Endodermal cell (in vitro differentiated cells): ENCODE measurements around the gene FAM186B. TPM values are rescaled to one million over a fixed set of nuclear protein-coding genes. Genes with fewer than 3 reads are reported as not detected.

Source experiments
- DNase-seq: peaks from one replicate; pipeline ENCODE4 v3.0.0-alpha.2; 2017
- H3K27ac ChIP-seq: 2 replicates; pipeline ENCODE4 v1.5.1; 2013; ENCODE audit warnings: mild to moderate bottlenecking, low read depth, low read length, moderate library complexity
- H3K27me3 ChIP-seq: 2 replicates; pipeline ENCODE4 v1.6.1; 2013; ENCODE audit warnings: mild to moderate bottlenecking, low read length, moderate library complexity; ENCODE audit not compliant: insufficient read depth, control insufficient read depth, poor library complexity, severe bottlenecking
- H3K36me3 ChIP-seq: 2 replicates; pipeline ENCODE4 v1.7.0; 2013; ENCODE audit warnings: mild to moderate bottlenecking, low read length, moderate library complexity; ENCODE audit not compliant: control insufficient read depth, insufficient read depth
- H3K4me1 ChIP-seq: one replicate; pipeline ENCODE4 v1.7.0; 2013; ENCODE audit warnings: low read length; ENCODE audit not compliant: control insufficient read depth, insufficient read depth
- H3K4me3 ChIP-seq: 2 replicates; pipeline ENCODE4 v1.5.1; 2013; ENCODE audit warnings: mild to moderate bottlenecking, low read length, moderate library complexity
- H3K9ac ChIP-seq: 2 replicates; pipeline ENCODE4 v1.6.1; 2013; ENCODE audit warnings: mild to moderate bottlenecking, low read length, moderate library complexity; ENCODE audit not compliant: poor library complexity, severe bottlenecking; ENCODE audit errors: extremely low read depth
- H3K9me3 ChIP-seq: 2 replicates; pipeline ENCODE4 v1.6.1; 2013; ENCODE audit warnings: mild to moderate bottlenecking, low read length, moderate library complexity; ENCODE audit not compliant: control insufficient read depth
- H3K27ac Mint-ChIP-seq: 2 replicates; pipeline ENCODE4 v1.8.0; 2020; ENCODE audit warnings: mixed read lengths
- H3K27me3 Mint-ChIP-seq: 2 replicates; pipeline ENCODE4 v1.8.0; 2021; ENCODE audit warnings: mild to moderate bottlenecking, mixed read lengths; ENCODE audit not compliant: insufficient read depth
- H3K36me3 Mint-ChIP-seq: 2 replicates; pipeline ENCODE4 v1.8.0; 2020; ENCODE audit warnings: low read depth, mixed read lengths
- H3K4me1 Mint-ChIP-seq: 2 replicates; pipeline ENCODE4 v1.8.0; 2020; ENCODE audit warnings: mixed read lengths
- H3K4me3 Mint-ChIP-seq: 2 replicates; pipeline ENCODE4 v1.8.0; 2020; ENCODE audit warnings: mild to moderate bottlenecking, moderate library complexity, mixed read lengths
- H3K9me3 Mint-ChIP-seq: 2 replicates; pipeline ENCODE4 v1.8.0; 2020; ENCODE audit warnings: mild to moderate bottlenecking, mixed read lengths
- CTCF ChIP-seq: fragments of 200-600 bp; sonication (generic); conservative IDR thresholded peaks from 2 replicates; pipeline ENCODE4 v1.5.0; 2021; ENCODE audit warnings: antibody characterized with exemption, mild to moderate bottlenecking
- WGBS, 2 experiments: methylation state at CpG; one replicate each; pipeline versions ENCODE4 v1.1.5 to v1.1.7; 2013; ENCODE audit warnings: missing lambda C conversion rate in 2 of 2, mixed read lengths in 1 of 2; ENCODE audit not compliant: insufficient coverage in 1 of 2, insufficient read length in 1 of 2; 5-methylcytosine and 5-hydroxymethylcytosine counted together
- total RNA-seq, 2 donors: library from RNA; stranded (reverse); fragmentation: NEBNext Ultra II Directional in 1 of 2; extraction: Animal tissue kit (Norgen Biotek cat#: 25700) in 1 of 2; gene quantifications; 2 replicates in 1 of 2; 3 replicates in 1 of 2; pipeline ENCODE4 v1.2.1, GENCODE V29; 2021

FAM186B gene
- total RNA-seq, 2 donors from 2014 or later: 0.22 to 0.26 TPM

- peaks cover 50% of the 10 kb centered on the region for H3K36me3 Mint-ChIP-seq
- no peak overlapping the region for H3K4me3 Mint-ChIP-seq
- H3K4me3 ChIP-seq: no peak overlapping the region
- H3K9ac ChIP-seq: no peak overlapping the region
- DNase-seq: no peak
- no peaks in the 10 kb centered on the region for H3K9me3 Mint-ChIP-seq
- no peak for TF ChIP-seq CTCF
- H3K9me3 ChIP-seq: no peaks in the 10 kb centered on the region
- H3K36me3 ChIP-seq: peaks cover 76% of the 10 kb centered on the region
- H3K4me1 ChIP-seq: no peaks in the 10 kb centered on the region
- 87 to 91% methylated on average over 4 to 8 of the region's 8 CpGs for WGBS, 2 experiments
- H3K27me3 ChIP-seq: no peaks in the 10 kb centered on the region
- no peaks in the 10 kb centered on the region for H3K27me3 Mint-ChIP-seq
- H3K4me1 Mint-ChIP-seq: no peaks in the 10 kb centered on the region
- no peak overlapping the region for H3K27ac ChIP-seq
- no peak overlapping the region for H3K27ac Mint-ChIP-seq
Observed at GRCh38 chr12:49651855-49652254, 46.4 kb upstream of the FAM186B start.

GRCh38 chr12:49649892-49650291 lies 44.5 kb upstream of the FAM186B start:
- no peaks in the 10 kb centered on the region for H3K9me3 Mint-ChIP-seq
- H3K4me3 ChIP-seq: no peak overlapping the region
- H3K4me1 Mint-ChIP-seq: no peaks in the 10 kb centered on the region
- no peaks in the 10 kb centered on the region for H3K27me3 Mint-ChIP-seq
- TF ChIP-seq CTCF: no peak
- H3K27me3 ChIP-seq: no peaks in the 10 kb centered on the region
- H3K36me3 Mint-ChIP-seq: peaks cover 65% of the 10 kb centered on the region
- no peak overlapping the region for H3K9ac ChIP-seq
- H3K27ac ChIP-seq: no peak overlapping the region
- no peak overlapping the region for H3K27ac Mint-ChIP-seq
- H3K4me1 ChIP-seq: no peaks in the 10 kb centered on the region
- no peaks in the 10 kb centered on the region for H3K9me3 ChIP-seq
- WGBS, 2 experiments: 93 to 96% methylated on average over 3 to 5 of the region's 5 CpGs
- H3K36me3 ChIP-seq: peaks cover 85% of the 10 kb centered on the region
- DNase-seq: no peak
- no peak overlapping the region for H3K4me3 Mint-ChIP-seq

- no peaks in the 10 kb centered on the region for H3K27me3 ChIP-seq
- H3K27me3 Mint-ChIP-seq: no peaks in the 10 kb centered on the region
- no peak overlapping the region for H3K27ac ChIP-seq
- DNase-seq: no peak
- peaks cover 82% of the 10 kb centered on the region for H3K36me3 ChIP-seq
- H3K36me3 Mint-ChIP-seq: peaks cover 63% of the 10 kb centered on the region
- H3K4me1 Mint-ChIP-seq: peaks cover 2% of the 10 kb centered on the region
- no peaks in the 10 kb centered on the region for H3K9me3 ChIP-seq
- no peak for TF ChIP-seq CTCF
- no peak overlapping the region for H3K4me3 ChIP-seq
- 98 to 100% methylated on average over 1 to 11 of the region's 11 CpGs for WGBS, 2 experiments
- H3K9ac ChIP-seq: no peak overlapping the region
- no peak overlapping the region for H3K4me3 Mint-ChIP-seq
- no peaks in the 10 kb centered on the region for H3K4me1 ChIP-seq
- H3K27ac Mint-ChIP-seq: peak overlapping the region; percentile 19
- no peaks in the 10 kb centered on the region for H3K9me3 Mint-ChIP-seq
Observed at GRCh38 chr12:49649445-49649844, 44.0 kb upstream of the FAM186B start.
